Colonic mucosa (tissue), 4 donors: ENCODE measurements around the gene PML. TPM values are rescaled to one million over a fixed set of nuclear protein-coding genes. Genes with fewer than 3 reads are reported as not detected.

Experiments
- DNase-seq: peaks from one replicate; pipeline ENCODE4 v3.0.0-alpha.2; 2020
- H3K27ac ChIP-seq: fragments of 200-600 bp; one replicate; pipeline ENCODE4 v1.8.0; 2021
- H3K27me3 ChIP-seq: fragments of 200-600 bp; one replicate; pipeline ENCODE4 v1.8.0; 2021
- H3K36me3 ChIP-seq: fragments of 200-600 bp; one replicate; pipeline ENCODE4 v1.8.0; 2021
- H3K4me1 ChIP-seq: fragments of 200-600 bp; one replicate; pipeline ENCODE4 v1.8.0; 2021; ENCODE audit warnings: mild to moderate bottlenecking
- H3K4me3 ChIP-seq: fragments of 200-600 bp; one replicate; pipeline ENCODE4 v1.8.0; 2021
- H3K9ac ChIP-seq, 2 donors: one replicate each; pipeline ENCODE4 v1.7.0; 2013; ENCODE audit warnings: control low read depth in 2 of 2, low read depth in 2 of 2, low read length in 2 of 2
- H3K9me3 ChIP-seq: fragments of 200-600 bp; one replicate; pipeline ENCODE4 v1.8.0; 2021
- intact Hi-C: fragments of 100-400 bp; cut with DNase I; formaldehyde crosslinking; loops from one replicate; pipeline ENCODE4 v1.14.1; 2022
- total RNA-seq, 2 donors: library from RNA; stranded (reverse); fragmentation: NEBNext Ultra II Directional in 1 of 2; extraction: Animal tissue kit (Norgen Biotek cat#: 25700) in 1 of 2; gene quantifications; one replicate each; pipeline ENCODE4 v1.2.1, GENCODE V29; 2021
- TF ChIP-seq, protein P1 (sequence below): fragments of 200-600 bp; IDR thresholded peaks from one replicate; pipeline ENCODE4 v1.8.0; 2022; ENCODE audit warnings: antibody characterized with exemption, mild to moderate bottlenecking
- donor health status: healthy.
- donor health status: DM: no; HTN: no; CAD: no.
- donor health status: DM: no; HTN: no; CAD: no.

Gene PML
- total RNA-seq, 2 donors from 2014 or later = 27.0 to 31.3 TPM

DNA sequence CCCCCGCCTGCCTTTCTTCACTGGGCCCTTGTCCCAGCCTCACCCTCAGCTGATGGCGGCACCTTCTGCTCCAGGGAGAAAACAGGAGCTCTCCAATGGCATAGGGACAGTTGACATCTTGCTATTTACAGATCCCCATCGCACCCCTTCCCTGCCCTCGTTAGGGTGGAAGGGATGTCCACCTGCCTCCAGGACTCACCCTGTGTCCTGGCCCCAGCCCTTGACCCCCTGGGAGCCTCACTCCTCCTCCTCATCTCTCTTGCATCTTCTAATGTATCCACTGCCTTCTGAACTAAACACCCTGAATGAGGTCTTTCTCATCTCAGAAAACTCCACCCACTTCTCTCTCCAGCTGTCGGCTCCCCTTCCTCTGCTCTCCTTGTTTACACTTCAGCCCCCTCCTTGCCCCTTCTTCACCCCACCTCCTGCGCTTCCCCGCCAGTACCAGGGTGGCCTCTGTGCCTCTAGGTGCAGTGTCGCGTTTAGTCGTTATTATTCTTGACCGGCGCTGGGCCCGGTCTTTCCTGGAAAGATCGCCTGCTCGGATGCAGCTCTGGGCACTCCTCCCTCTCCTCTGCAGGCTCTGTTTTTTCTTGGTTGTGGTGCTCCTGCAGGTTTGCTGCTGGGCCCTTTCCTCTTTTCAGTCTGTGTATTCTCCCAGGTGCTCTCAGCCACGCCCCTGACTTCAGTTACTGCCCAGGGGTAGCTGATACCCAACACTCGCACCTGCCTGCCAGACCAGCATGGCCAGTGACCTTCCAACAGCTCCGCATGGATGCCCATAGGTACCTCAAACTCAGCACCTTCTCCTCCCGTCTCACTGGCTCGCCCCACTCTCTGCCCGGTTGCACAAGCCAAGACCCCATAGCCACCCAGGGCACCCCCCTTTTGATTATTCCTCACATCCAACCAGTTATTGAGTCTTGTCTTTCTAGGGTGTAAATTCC, 42.9 kb downstream of the PML start:
- TF ChIP-seq, protein P1, sequence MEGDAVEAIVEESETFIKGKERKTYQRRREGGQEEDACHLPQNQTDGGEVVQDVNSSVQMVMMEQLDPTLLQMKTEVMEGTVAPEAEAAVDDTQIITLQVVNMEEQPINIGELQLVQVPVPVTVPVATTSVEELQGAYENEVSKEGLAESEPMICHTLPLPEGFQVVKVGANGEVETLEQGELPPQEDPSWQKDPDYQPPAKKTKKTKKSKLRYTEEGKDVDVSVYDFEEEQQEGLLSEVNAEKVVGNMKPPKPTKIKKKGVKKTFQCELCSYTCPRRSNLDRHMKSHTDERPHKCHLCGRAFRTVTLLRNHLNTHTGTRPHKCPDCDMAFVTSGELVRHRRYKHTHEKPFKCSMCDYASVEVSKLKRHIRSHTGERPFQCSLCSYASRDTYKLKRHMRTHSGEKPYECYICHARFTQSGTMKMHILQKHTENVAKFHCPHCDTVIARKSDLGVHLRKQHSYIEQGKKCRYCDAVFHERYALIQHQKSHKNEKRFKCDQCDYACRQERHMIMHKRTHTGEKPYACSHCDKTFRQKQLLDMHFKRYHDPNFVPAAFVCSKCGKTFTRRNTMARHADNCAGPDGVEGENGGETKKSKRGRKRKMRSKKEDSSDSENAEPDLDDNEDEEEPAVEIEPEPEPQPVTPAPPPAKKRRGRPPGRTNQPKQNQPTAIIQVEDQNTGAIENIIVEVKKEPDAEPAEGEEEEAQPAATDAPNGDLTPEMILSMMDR = no peak
- Histone ChIP-seq H3K4me3 (no peak overlapping the region), H3K27me3 (no peaks in the 10 kb centered on the region), H3K9ac (no peak overlapping the region), H3K36me3 (peaks cover 4% of the 10 kb centered on the region), H3K4me1 (no peaks in the 10 kb centered on the region), H3K9me3 (no peaks in the 10 kb centered on the region), H3K27ac (no peak overlapping the region)
- intact Hi-C loops = loop anchor here (2.0 kb wide), 1 partner anchor 65 kb away; no protein-coding TSS in a partner anchor
- no peak for DNase-seq

DNA sequence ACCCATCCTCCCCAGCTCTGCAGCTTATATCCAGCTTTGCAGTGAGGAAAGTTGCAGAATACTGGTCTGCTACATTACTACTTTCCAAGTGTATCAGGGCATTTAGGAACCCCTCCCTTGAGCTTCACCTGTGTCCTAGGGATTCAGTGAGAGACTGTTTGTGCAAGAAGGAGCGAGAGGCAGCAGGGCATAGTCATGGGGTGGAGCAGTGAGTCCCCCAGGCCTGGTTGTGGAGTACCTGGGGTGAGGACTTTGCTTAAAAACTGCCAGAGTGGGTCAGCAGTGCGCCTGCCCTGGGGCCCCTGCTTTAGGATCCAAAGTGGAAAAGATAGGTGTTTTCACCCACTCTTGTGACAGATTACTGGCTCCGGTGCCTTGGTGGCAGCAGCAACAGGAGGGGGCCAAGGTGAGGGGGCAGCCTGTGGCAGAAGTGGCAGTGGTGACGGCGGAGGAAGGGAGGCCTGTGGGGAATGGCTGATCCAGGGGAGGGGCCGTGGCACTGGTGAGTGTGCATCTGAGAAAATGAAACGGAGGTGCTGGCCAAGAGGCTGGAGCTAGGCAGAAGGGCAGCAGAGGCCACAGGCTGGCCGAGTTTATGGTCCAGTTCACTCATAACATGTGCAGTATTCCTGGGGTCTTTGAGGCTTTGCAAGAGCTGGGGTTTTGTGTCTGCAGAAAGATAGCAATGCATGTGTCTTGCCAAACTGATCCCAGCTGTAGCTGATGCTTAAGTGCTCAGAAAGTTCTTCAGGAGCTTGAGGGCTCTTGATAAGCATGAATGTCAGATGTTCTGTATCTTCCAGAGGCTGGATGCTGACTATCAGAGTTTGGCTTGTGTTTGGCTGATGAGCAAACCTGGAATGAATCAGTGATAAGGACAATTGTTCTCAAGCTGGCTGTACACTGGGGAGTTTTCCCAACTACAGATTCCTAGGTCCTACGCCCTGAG, 44.5 kb downstream of the PML start:
- intact Hi-C loops = no loop called here
- peak overlapping the region in 1 of 2 donors; percentile 15 for H3K9ac ChIP-seq
- peak overlapping the region; percentile 16 for H3K27ac ChIP-seq
- TF ChIP-seq, protein P1 = no peak
- H3K36me3 ChIP-seq = no peaks in the 10 kb centered on the region
- no peak overlapping the region for H3K4me3 ChIP-seq
- no peaks in the 10 kb centered on the region for H3K27me3 ChIP-seq
- DNase-seq = no peak
- H3K9me3 ChIP-seq = no peaks in the 10 kb centered on the region
- H3K4me1 ChIP-seq = no peaks in the 10 kb centered on the region

GRCh38 chr15:74039656-74040010, 45.1 kb downstream of the PML start:
- no peaks in the 10 kb centered on the region for H3K9me3 ChIP-seq
- intact Hi-C loops = no loop called here
- DNase-seq = no peak
- TF ChIP-seq, protein P1 = no peak
- H3K27ac ChIP-seq = peak overlapping the region; percentile 16
- no peak overlapping the region for H3K4me3 ChIP-seq
- H3K36me3 ChIP-seq = no peaks in the 10 kb centered on the region
- peak overlapping the region in 1 of 2 donors; percentile 15 for H3K9ac ChIP-seq
- H3K4me1 ChIP-seq = no peaks in the 10 kb centered on the region
- H3K27me3 ChIP-seq = no peaks in the 10 kb centered on the region

DNA sequence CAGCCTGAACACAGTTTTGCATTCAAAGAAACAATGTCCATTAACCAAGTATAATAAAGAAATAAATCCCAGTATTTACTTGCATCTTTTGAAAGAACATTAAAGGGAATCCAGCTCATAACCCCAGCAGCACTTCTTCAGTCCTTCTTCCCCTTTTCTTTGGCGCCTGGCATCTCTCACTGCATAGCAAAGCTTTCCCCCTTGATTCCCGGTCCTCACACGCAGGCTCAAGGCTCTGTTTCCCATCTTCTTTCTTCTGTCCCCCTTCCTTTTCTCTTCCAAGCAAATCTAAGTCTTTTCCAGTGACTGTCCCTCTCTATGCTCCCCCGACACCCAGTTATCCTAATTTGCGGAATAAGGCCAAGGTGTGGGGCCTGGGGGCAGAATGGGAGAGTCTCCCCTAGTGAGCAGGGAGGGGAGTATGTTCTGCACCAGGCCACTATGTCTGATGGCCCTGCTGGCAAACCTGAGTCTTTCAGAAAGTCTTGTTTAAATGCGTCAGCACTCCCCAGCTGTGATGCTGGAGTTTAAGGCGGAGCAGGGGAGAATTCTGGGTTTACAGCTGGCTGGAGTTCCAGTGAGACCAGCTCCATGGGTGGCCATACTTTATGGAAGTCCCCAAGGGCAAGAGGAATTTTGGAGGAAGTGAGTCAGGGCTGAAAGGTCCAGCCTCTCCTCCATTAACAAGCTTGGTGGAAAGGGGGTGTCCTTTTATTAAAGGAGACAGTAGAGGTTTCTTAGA, 45.8 kb downstream of the PML start:
- TF ChIP-seq, protein P1 = no peak
- Histone ChIP-seq H3K27me3 (no peaks in the 10 kb centered on the region), H3K4me3 (no peak overlapping the region), H3K9me3 (no peaks in the 10 kb centered on the region), H3K27ac (peak overlapping the region; percentile 63), H3K36me3 (no peaks in the 10 kb centered on the region), H3K9ac (no peak overlapping the region), H3K4me1 (no peaks in the 10 kb centered on the region)
- DNase-seq = peak; percentile 41
- intact Hi-C loops = no loop called here

- Histone ChIP-seq H3K27ac (peak overlapping the region; percentile 63), H3K4me1 (no peaks in the 10 kb centered on the region), H3K9me3 (no peaks in the 10 kb centered on the region), H3K36me3 (no peaks in the 10 kb centered on the region), H3K9ac (no peak overlapping the region), H3K27me3 (no peaks in the 10 kb centered on the region), H3K4me3 (no peak overlapping the region)
- TF ChIP-seq, protein P1 = no peak
- intact Hi-C loops = no loop called here
- DNase-seq = no peak
Measured at GRCh38 chr15:74041311-74041756, 46.8 kb downstream of the PML start.
